ENCODE results near the gene ERMP1.

ERMP1 gene

GRCh38 chr9:5854063-5854790 is 21.3 kb upstream of the ERMP1 start:
- no peak for DNase-seq (ENCODE audit: low spot score)

- DNase-seq (ENCODE audit: low spot score): no peak
Observed at GRCh38 chr9:5853617-5854016, 20.7 kb upstream of the ERMP1 start.

DNA sequence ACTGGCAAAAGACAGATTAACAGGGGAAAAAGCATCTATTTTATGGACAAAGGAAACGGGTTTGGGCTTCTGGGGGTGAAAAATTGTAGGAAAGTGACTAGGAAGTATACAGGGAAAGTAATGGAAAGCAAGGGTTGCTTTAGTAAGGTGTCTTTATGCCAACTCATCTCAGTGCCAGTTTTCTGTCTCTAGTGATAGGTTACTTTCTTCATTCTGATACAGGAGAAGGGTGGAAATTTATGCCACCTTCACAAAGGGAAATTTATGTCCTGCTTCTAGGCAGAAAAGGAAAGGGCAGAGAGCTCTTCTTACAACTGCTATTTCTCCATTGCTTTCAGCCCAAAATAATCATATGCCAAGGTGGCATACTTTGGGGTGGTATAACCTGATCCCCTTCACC is 20.1 kb upstream of the ERMP1 start:
- DNase-seq (ENCODE audit: low spot score): no peak

GRCh38 chr9:5851445-5851844 is 18.5 kb upstream of the ERMP1 start:
- no peak for DNase-seq (ENCODE audit: low spot score)

DNA sequence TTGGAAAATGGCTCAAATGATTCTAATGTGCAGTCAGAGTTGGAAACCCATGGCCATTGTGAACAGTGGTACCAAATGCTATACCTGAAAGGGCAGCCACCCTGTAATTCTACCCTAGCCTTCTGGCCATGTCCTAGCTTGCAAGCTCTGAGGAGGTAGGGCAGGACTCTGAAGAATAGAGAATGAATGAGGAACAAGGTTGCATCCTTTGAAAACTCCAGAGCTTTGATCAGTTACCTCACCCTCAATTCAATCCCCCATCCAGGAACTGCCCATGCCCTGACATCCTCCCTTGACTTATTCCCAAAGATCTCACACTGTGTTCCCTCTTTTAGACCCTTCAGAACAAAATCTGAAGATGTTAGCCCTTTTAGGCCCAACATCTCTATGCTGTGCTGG is 17.8 kb upstream of the ERMP1 start:
- no peak for DNase-seq (ENCODE audit: low spot score)

GRCh38 chr9:5848372-5848882 is 15.5 kb upstream of the ERMP1 start:
- no peak for DNase-seq (ENCODE audit: low spot score)

DNA sequence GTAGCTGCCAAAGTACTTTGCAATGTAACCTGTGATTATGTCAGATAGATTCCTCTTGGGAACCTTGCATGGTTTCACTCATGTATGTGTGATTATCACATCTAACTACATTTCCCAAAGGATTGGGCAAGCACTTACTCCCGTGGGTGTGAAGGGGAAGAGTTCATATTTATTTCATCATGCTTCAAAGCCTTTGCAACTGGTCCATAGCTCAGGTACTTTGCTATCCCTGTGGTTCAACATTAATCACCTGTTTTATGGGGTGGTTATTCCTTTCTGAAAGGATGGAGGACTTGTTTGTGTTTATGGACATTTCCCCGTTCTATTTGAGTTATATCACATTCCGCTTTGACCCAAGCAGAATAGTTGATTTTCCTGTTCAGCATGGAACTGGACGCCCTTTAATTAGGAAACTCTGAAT is 13.6 kb upstream of the ERMP1 start:
- DNase-seq (ENCODE audit: low spot score): no peak

DNA sequence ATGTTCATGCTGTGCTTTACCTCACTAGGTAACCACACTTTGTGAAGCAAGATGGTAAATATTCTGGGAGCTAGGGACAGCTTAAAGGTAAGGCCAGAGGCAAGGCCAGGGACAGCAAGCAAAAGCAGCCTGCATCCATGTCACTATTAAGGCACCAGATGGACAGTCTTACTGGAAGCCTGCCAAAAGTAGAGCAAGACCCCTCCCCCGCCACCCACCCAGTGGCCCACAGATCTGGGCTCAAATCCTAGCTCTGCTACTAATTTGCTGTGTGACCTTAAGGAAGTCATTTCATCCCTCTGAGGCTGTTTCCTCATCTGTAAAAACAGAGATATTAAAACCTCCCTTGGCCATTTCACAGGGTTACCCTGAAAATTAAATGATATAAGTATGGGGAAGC is 13.2 kb upstream of the ERMP1 start:
- DNase-seq (ENCODE audit: low spot score): no peak

DNA sequence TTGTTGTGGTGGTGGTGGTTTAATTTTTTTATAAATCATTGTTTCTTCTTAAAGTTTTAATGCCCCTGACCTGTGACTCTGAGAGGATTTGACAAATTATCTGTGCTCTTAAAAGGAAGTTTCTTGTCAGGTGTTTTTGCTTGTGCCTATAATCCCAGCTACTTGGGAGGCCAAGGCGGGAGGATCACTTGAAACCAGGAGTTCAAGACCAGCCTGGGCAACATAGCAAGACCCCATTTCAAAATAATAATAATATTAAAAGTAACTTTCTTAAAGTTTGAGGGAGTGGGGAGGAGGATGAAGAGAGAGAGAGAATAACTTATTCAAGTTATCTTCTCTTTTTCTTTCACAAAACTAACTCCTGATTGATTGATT is 12.2 kb upstream of the ERMP1 start:
- DNase-seq (ENCODE audit: low spot score): no peak

DNA sequence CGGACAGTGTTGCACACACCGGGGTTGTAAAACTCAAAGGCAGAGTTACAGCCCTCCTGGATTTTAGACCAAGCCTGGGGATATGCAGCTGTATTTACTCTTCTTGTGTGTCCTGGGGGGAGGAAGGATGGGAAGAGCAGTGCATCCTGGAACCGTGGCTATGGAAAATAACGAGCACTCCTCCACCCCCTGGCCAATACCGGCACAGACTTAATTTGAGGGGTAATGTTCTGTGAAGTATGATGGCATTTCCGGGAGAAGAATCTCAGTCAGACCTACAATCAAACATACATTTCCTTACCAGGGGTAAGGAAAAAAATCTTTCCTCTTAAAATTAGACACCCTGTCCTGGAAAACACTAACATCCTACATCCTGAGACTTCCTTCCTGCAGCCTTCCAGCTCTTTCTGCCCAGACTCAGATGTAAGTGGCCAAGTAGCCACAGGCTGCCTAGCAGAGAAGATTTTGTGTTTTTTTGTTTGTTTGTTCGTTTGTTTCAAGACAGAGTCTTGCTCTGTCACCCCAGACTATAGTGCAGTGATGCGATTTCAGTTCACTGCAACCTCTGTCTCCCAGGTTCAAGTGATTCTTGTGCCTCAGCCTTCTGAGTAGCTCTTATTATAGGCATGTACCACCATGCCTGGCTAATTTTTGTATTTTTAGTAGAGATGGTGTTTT is 11.0 kb upstream of the ERMP1 start:
- DNase-seq (ENCODE audit: low spot score): no peak

DNA sequence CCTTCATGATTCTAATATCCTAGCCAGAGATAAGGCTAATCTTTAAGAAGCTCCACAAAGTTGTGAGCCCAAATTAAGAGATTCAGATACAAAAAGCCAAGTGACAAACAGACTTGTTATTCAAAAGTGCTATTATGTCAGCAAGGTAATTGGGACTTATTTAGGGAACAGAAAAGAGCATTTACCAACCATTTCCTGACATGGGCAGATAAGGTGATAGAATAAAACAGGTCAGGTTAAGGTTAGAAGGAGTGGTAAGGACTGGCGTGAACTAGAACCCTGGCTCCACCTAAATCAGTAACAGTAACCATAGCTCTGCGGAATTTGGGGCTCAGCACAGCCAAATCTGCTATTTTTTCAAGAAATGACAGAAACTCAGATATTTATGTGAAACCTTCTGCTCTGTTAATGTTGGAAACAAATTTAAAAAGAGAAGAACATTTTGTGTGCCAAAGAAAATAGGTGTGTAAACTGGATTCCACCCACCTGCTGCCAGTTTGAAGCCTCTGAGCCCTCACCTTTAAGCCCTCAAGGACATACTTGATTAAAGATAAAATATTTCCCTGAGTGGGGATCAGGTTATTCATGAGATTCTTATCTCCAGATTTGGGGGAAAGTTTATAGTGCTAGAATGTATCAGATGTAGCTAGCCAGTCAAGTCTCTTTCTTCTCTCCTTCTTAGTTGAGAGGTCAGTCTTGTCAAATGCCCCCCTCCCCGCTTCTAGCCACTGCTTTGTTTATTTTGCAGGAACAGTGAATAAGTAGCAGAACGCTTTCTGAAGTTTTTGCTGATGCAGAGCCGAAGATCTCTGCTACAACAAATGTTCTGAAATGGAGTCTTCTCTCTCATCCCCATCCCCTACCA is 10.2 kb upstream of the ERMP1 start:
- DNase-seq (ENCODE audit: low spot score): no peak

GRCh38 chr9:5841771-5842573 is 9.1 kb upstream of the ERMP1 start:
- DNase-seq (ENCODE audit: low spot score): no peak

- no peak for DNase-seq (ENCODE audit: low spot score)
Observed at GRCh38 chr9:5840788-5841187, 7.9 kb upstream of the ERMP1 start.

DNA sequence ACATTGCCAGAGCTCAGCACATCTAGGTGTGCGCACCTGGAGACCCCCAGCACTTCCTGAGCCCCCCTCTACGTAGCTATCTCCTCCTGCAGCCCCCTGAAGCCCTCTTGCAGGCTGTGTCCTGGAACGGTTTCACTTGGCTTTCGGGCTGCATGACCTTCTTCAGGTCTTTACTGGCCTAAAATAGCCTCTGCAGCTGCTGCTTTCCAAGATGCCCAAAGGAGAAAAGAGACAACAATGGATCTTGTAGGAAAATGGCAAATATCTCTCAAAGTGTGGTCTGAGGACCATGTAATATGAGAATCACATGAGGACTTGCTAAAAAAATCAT is 6.6 kb upstream of the ERMP1 start:
- no peak for DNase-seq (ENCODE audit: low spot score)

DNA sequence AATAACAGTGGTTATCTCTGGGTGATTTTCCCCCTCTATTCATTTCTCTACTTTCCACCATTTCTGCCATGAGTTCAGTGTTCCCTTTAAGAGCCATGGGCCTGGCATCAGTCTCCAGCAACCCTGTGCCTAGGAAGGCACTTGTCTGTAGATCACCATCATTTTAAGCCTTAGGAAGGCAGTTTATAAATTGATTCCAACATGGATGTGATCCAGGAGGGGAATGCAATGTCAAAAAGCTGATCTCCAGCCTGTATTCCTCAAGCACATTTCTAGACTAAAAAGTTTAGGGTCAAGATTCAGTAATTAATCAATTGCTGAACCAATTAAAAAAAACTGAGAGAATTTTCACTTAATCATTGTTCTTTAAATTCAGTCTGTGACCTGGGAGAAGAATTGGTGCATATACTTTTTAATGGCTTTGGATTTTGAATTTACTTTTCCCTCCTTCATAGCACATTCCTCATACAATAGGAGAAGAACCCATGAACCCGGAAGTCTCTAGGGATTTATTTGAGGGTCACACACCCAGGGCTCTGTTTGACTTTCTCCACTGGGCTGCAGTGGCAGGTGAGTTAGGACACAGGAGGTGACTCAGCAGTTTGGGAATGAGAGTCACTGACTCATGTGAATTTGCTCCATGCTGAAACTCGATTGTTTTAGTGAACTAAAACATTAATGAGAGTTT is 6.1 kb upstream of the ERMP1 start:
- peak; percentile 56 for DNase-seq (ENCODE audit: low spot score)

GRCh38 chr9:5835808-5836207 is 2.9 kb upstream of the ERMP1 start:
- DNase-seq (ENCODE audit: low spot score): no peak

DNA sequence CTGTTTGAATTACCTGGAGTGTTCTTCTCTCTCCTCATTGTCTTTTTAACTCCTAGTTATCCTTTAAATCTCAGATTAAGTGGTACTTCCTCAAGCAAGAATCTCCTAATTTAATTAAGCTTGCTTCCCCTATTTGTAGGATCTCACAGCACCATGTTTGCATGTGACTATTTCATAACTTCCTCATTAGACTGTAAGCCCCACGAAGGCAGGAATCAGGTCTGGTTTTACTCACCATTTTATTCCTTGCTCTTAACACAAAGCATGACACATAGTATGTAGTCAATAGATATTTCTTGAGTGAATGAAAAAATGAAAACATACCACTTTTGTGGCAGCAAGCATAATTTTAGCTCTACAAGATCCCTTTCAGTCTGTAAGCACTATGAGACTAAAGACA is 1.3 kb upstream of the ERMP1 start:
- DNase-seq (ENCODE audit: low spot score): no peak

GRCh38 chr9:5832071-5832537 is 813 bp downstream of the ERMP1 start:
- no peak for DNase-seq (ENCODE audit: low spot score)

GRCh38 chr9:5825895-5826622 is 6.9 kb downstream of the ERMP1 start:
- DNase-seq (ENCODE audit: low spot score): no peak

GRCh38 chr9:5825223-5825622 is 7.7 kb downstream of the ERMP1 start:
- no peak for DNase-seq (ENCODE audit: low spot score)

- DNase-seq (ENCODE audit: low spot score): no peak
Observed at GRCh38 chr9:5820425-5820824, 12.5 kb downstream of the ERMP1 start.

Data from iPS-NIHi11 (cell line).